A549 (cell line): ENCODE results near the gene RUVBL2. TPM values are rescaled to one million over a fixed set of nuclear protein-coding genes. Genes with fewer than 3 reads are reported as not detected.
A peak's percentile ranks its signal among the peaks of the same experiment; 100 is the strongest.

Experiments used
- ATAC-seq, 2 experiments: fragments of 200-7000 bp in 1 of 2; fragments of >200 bp in 1 of 2; cut with Nextera tagmentation in 1 of 2; cut with Tn5 transposase in 1 of 2; 3 replicates each; pipeline versions ENCODE4 v1.8.0 to v1.9.1; 2018 to 2020; ENCODE audit warnings: mild to moderate bottlenecking in 1 of 2, moderate library complexity in 1 of 2
- CTCF ChIA-PET: fragments of 300-600 bp; sonication (Branson Sonifier 250); formaldehyde crosslinking; extraction: SDS; loops from one replicate; lab custom pipeline; 2021; ENCODE audit warnings: antibody characterized with exemption, inconsistent platforms; lab: Yijun Ruan, JAX
- POLR2A ChIA-PET: fragments of 350-600 bp; formaldehyde crosslinking; extraction: SDS; loops from one replicate; lab custom pipeline; 2021; ENCODE audit warnings: antibody characterized with exemption, inconsistent platforms; lab: Yijun Ruan, JAX
- DNase-seq, 2 experiments: peaks; one replicate each; pipeline versions ENCODE4 v3.0.0 to v3.0.0-alpha.2; 2011 to 2016; ENCODE audit warnings: low read depth in 1 of 2, low spot score in 1 of 2
- FAIRE-seq: peaks from 2 replicates; lab custom pipeline; 2011; peaks lifted over from hg19 to GRCh38; lab: Jason Lieb, UNC
- H3K27ac ChIP-seq, 2 experiments: fragments of >200 bp; sonication (Bioruptor Twin); formaldehyde crosslinking; 3 replicates each; pipeline ENCODE4 v1.5.1; 2016 to 2017
- H3K4me1 ChIP-seq: fragments of >200 bp; sonication (Bioruptor Twin); formaldehyde crosslinking; 3 replicates; pipeline ENCODE4 v1.6.1; 2016
- H3K4me2 ChIP-seq: fragments of >200 bp; sonication (Bioruptor Twin); formaldehyde crosslinking; 3 replicates; pipeline ENCODE4 v1.6.1; 2016
- H3K4me3 ChIP-seq: fragments of >200 bp; sonication (Bioruptor Twin); formaldehyde crosslinking; 3 replicates; pipeline ENCODE4 v1.5.1; 2016
- H3K9me3 ChIP-seq: fragments of >200 bp; sonication (Bioruptor Twin); formaldehyde crosslinking; 3 replicates; pipeline ENCODE4 v1.6.1; 2016
- BHLHE40 ChIP-seq: IDR thresholded peaks from 2 replicates; pipeline ENCODE4 v1.6.1; 2012; ENCODE audit warnings: low read depth, low read length, inconsistent platforms
- CBX2 ChIP-seq: fragments of 200-600 bp; sonication (generic); IDR thresholded peaks from 2 replicates; pipeline ENCODE4 v1.6.1; 2016; ENCODE audit warnings: low read depth, mild to moderate bottlenecking, borderline replicate concordance
- CBX8 ChIP-seq: fragments of 200-600 bp; sonication (generic); IDR thresholded peaks from 2 replicates; pipeline ENCODE4 v1.6.1; 2016
- CEBPB ChIP-seq, 2 experiments: fragments of >200 bp in 1 of 2; sonication (Bioruptor Twin) in 1 of 2; formaldehyde crosslinking in 1 of 2; IDR thresholded peaks; 2 replicates each; pipeline ENCODE4 v1.6.1; 2012 to 2016
- CHD2 ChIP-seq: fragments of 150-350 bp; IDR thresholded peaks from 2 replicates; pipeline ENCODE4 v1.6.1; 2014; ENCODE audit warnings: low read length; ENCODE audit not compliant: partially characterized antibody
- E2F6 ChIP-seq: IDR thresholded peaks from 2 replicates; pipeline ENCODE4 v1.6.1; 2012; ENCODE audit warnings: low read depth, borderline replicate concordance
- EHF ChIP-seq: fragments of 250-450 bp; sonication (Bioruptor Pico); IDR thresholded peaks from 2 replicates; pipeline ENCODE4 v1.5.0; 2020; ENCODE audit warnings: mild to moderate bottlenecking
- EHMT2 ChIP-seq: fragments of 200-600 bp; sonication (generic); IDR thresholded peaks from 2 replicates; pipeline ENCODE4 v1.6.1; 2016; ENCODE audit warnings: antibody characterized with exemption, low read depth, mild to moderate bottlenecking, moderate library complexity
- EP300 ChIP-seq, 2 experiments: fragments of >200 bp; sonication (Bioruptor Twin); formaldehyde crosslinking; IDR thresholded peaks; 2 replicates in 1 of 2; 3 replicates in 1 of 2; pipeline ENCODE4 v1.6.1; 2016 to 2017
- ESRRA ChIP-seq: fragments of 150-350 bp; IDR thresholded peaks from 2 replicates; pipeline ENCODE4 v1.6.1; 2014; ENCODE audit warnings: mild to moderate bottlenecking, low read length, borderline replicate concordance
- FOSB ChIP-seq: fragments of 250-450 bp; sonication (Bioruptor Pico); IDR thresholded peaks from 2 replicates; pipeline ENCODE4 v1.5.0; 2020; ENCODE audit warnings: mild to moderate bottlenecking, moderate library complexity
- FOSL2 ChIP-seq, 2 experiments: fragments of 450-650 bp in 1 of 2; fragments of >200 bp in 1 of 2; sonication (Bioruptor Twin) in 1 of 2; formaldehyde crosslinking; IDR thresholded peaks; 2 replicates each; pipeline versions ENCODE4 v1.5.0 to v1.6.1; 2016 to 2020; ENCODE audit warnings: mild to moderate bottlenecking in 1 of 2, moderate library complexity in 1 of 2
- FOXS1 ChIP-seq: fragments of 250-450 bp; sonication (Bioruptor Pico); IDR thresholded peaks from 2 replicates; pipeline ENCODE4 v1.5.0; 2020; ENCODE audit warnings: mild to moderate bottlenecking, moderate library complexity
- GATA3 ChIP-seq: IDR thresholded peaks from 2 replicates; pipeline ENCODE4 v1.6.1; 2012; ENCODE audit warnings: borderline replicate concordance
- HDAC2 ChIP-seq: fragments of 200-600 bp; sonication (generic); IDR thresholded peaks from 2 replicates; pipeline ENCODE4 v1.6.1; 2016
- HOXB13 ChIP-seq: fragments of 250-450 bp; sonication (Bioruptor Pico); IDR thresholded peaks from 2 replicates; pipeline ENCODE4 v1.5.0; 2020; ENCODE audit warnings: low read depth, mild to moderate bottlenecking, moderate library complexity
- HOXB5 ChIP-seq: fragments of 250-450 bp; sonication (Bioruptor Pico); IDR thresholded peaks from 2 replicates; pipeline ENCODE4 v1.5.0; 2020; ENCODE audit warnings: mild to moderate bottlenecking, moderate library complexity
- JUN ChIP-seq, 2 experiments: fragments of >200 bp; sonication (Bioruptor Twin); formaldehyde crosslinking; IDR thresholded peaks; 2 replicates in 1 of 2; 3 replicates in 1 of 2; pipeline ENCODE4 v1.6.1; 2016 to 2017
- JUNB ChIP-seq: fragments of >200 bp; sonication (Bioruptor Twin); formaldehyde crosslinking; IDR thresholded peaks from 2 replicates; pipeline ENCODE4 v1.6.1; 2016
- KDM5A ChIP-seq: fragments of 200-600 bp; sonication (generic); IDR thresholded peaks from 2 replicates; pipeline ENCODE4 v1.6.1; 2016; ENCODE audit warnings: antibody characterized with exemption, mild to moderate bottlenecking
- MAX ChIP-seq: IDR thresholded peaks from 2 replicates; pipeline ENCODE4 v1.6.1; 2012
- MAZ ChIP-seq: fragments of 150-350 bp; IDR thresholded peaks from 2 replicates; pipeline ENCODE4 v1.6.1; 2014; ENCODE audit warnings: antibody characterized with exemption, low read depth, low read length, borderline replicate concordance
- MYC ChIP-seq: IDR thresholded peaks from 2 replicates; pipeline ENCODE4 v1.6.1; 2012; ENCODE audit warnings: mild to moderate bottlenecking, inconsistent platforms, low read length, improper control_type of control experiment, borderline replicate concordance
- NFE2L2 ChIP-seq: fragments of 150-350 bp; conservative IDR thresholded peaks from 2 replicates; pipeline ENCODE4 v1.6.1; 2014; ENCODE audit warnings: low read length
- NR3C1 ChIP-seq: fragments of >200 bp; sonication (Bioruptor Twin); formaldehyde crosslinking; IDR thresholded peaks from 3 replicates; pipeline ENCODE4 v1.6.1; 2017
- PBX3 ChIP-seq: IDR thresholded peaks from 2 replicates; pipeline ENCODE4 v1.6.1; 2012
- POLR2A ChIP-seq: IDR thresholded peaks from 2 replicates; pipeline ENCODE4 v1.6.1; 2012; ENCODE audit warnings: mild to moderate bottlenecking, low read length
- RARB ChIP-seq: fragments of 250-450 bp; sonication (Bioruptor Pico); IDR thresholded peaks from 2 replicates; pipeline ENCODE4 v1.8.0; 2021; ENCODE audit warnings: mild to moderate bottlenecking, moderate library complexity
- RFX5 ChIP-seq: fragments of 450-650 bp; IDR thresholded peaks from 2 replicates; pipeline ENCODE4 v1.7.1; 2014; ENCODE audit warnings: antibody characterized with exemption, mild to moderate bottlenecking, moderate library complexity
- RNF2 ChIP-seq: fragments of 200-600 bp; sonication (generic); IDR thresholded peaks from 2 replicates; pipeline ENCODE4 v1.6.1; 2016; ENCODE audit warnings: low read depth, mild to moderate bottlenecking, antibody characterized with exemption, moderate library complexity, borderline replicate concordance
- TFCP2L1 ChIP-seq: fragments of 250-450 bp; sonication (Bioruptor Pico); IDR thresholded peaks from 2 replicates; pipeline ENCODE4 v1.5.0; 2021; ENCODE audit warnings: mild to moderate bottlenecking
- TP53 ChIP-seq: fragments of 250-450 bp; sonication (Bioruptor Pico); IDR thresholded peaks from 2 replicates; pipeline ENCODE4 v1.5.0; 2021; ENCODE audit warnings: mild to moderate bottlenecking, moderate library complexity
- ZC3H11A ChIP-seq: fragments of 450-650 bp; IDR thresholded peaks from 2 replicates; pipeline ENCODE4 v1.6.1; 2014; ENCODE audit warnings: antibody characterized with exemption, mild to moderate bottlenecking
- ZFP36 ChIP-seq: fragments of 450-650 bp; IDR thresholded peaks from 2 replicates; pipeline ENCODE4 v1.6.1; 2014; ENCODE audit warnings: borderline replicate concordance; ENCODE audit not compliant: partially characterized antibody
- ZSCAN20 ChIP-seq: fragments of 250-450 bp; sonication (Bioruptor Pico); IDR thresholded peaks from 2 replicates; pipeline ENCODE4 v1.8.0; 2022; ENCODE audit warnings: mild to moderate bottlenecking, moderate library complexity
- WGBS: methylation state at CpG from one replicate; pipeline ENCODE4 v1.1.6; 2017; ENCODE audit errors: missing lambda C conversion rate; 5-methylcytosine and 5-hydroxymethylcytosine counted together
- polyA plus RNA-seq, 4 experiments: library from polyadenylated mRNA; depleted of rRNA in 3 of 4; stranded (reverse); fragments of >200 nt; fragmentation: RNase III in 1 of 4; extraction: RNeasy Plus Mini Kit Qiagen cat#74134 plus additional on column Dnase treatment in 1 of 4; gene quantifications; 2 replicates in 3 of 4; 3 replicates in 1 of 4; pipeline ENCODE4 v1.2.3, GENCODE V29; 2011 to 2017
- TF ChIP-seq, protein P1 (sequence below): fragments of 450-650 bp; IDR thresholded peaks from 2 replicates; pipeline ENCODE4 v1.6.1; 2014; ENCODE audit warnings: antibody characterized with exemption
- TF ChIP-seq, protein P2 (sequence below): fragments of 200-600 bp; sonication (generic); IDR thresholded peaks from 2 replicates; pipeline ENCODE4 v1.6.1; 2016; ENCODE audit warnings: antibody characterized with exemption, mild to moderate bottlenecking, moderate library complexity

The RUVBL2 gene
- polyA plus RNA-seq, 2 of the 4 experiments (the other 2 are of a cell fraction) = 186 to 225 TPM

DNA sequence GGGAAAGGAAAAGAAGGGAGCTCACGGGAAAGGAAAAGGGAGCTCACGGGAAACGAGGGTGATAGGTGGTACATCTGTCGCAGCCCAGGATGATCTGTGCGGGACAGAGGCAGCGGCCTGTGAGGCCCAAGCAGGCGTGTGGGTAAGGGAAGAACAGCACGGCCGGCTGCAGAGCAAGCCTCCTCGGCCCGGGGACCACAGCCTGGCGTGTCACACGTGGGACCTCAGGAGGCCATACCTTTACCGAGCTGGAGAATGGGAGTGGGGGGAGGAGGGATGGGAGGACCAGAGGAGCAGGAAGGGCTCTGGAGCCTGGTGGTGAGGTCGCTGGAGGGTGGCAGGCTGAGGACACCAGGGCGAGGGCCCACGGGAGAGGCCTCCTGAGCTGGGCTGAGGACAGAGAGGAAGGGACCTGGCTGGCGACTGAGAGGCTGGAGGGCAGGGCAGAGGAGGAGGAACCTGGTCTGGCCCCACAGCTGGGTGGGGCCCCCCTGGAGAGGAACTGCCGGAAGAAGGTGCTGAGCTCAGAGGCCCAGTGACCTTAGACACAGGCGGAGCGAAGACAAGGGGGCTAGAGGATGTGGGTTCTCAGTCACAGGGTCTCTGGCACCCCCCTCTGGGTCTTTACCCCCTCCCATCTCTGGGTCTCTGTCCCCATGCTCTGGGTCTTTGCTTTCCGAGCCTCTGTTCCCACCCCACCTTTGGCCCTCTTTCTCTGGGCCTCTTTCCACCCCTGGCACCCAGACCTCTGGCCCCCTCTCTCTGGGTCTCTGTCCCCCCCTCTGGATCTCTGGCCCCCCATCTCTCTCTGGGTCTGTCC, 31.4 kb upstream of the RUVBL2 start:
- Histone ChIP-seq H3K4me1 (peaks cover 49% of the 10 kb centered on the region), H3K9me3 (no peaks in the 10 kb centered on the region), H3K27ac (peak overlapping the region; percentile 92 to 96), H3K4me2 (peak overlapping the region; percentile 80), H3K4me3 (peak overlapping the region; percentile 33)
- WGBS = 21% methylated on average over 22 of the region's 22 CpGs
- ChIA-PET POLR2A (interaction anchor here (0.8 to 1.6 kb wide), 8 partner anchors 8 to 317 kb away, joined by 3 to 18 read pairs (median 8); partner anchors contain the start of genes NUCB1, PPP1R15A and RUVBL2), CTCF (interaction anchor here (0.6 to 5.4 kb wide), 9 partner anchors 8 to 317 kb away, joined by 3 to 39 read pairs (median 3); partner anchors contain the start of genes GYS1, NUCB1 and RUVBL2)
- DNase-seq (peak; percentile 88 to 94), FAIRE-seq (peak; percentile 63), ATAC-seq (peak; percentile 42 to 61)
- TF ChIP-seq CEBPB (IDR thresholded peaks at IDR 0.05) (no peak), EP300 (IDR thresholded peaks at IDR 0.05) (no peak), RNF2 (no peak), CBX2 (no peak), EHMT2 (no peak), TFCP2L1 (peak; percentile 74; the same call in 1 of the 2 replicates), POLR2A (peak; percentile 59), TP53 (peak; percentile 50; the same call in 1 of the 2 replicates), RARB (CRISPR knock-in tag) (no peak; the same call in 1 of the 2 replicates), MAX (peak; percentile 91), ZSCAN20 (CRISPR knock-in tag) (no peak), FOSB (CRISPR knock-in tag) (no peak; the same call in 1 of the 2 replicates), HOXB5 (peak; percentile 73), PBX3 (peak; percentile 80), EHF (peak; percentile 45; the same call in 1 of the 2 replicates), JUNB (no peak), ZC3H11A (no peak), BHLHE40 (no peak), MYC (no peak), RFX5 (no peak), FOSL2 (IDR thresholded peaks at IDR 0.05) (no peak), FOSL2 (CRISPR knock-in tag; IDR thresholded peaks at IDR 0.05) (no peak), NFE2L2 (no peak), FOXS1 (CRISPR knock-in tag) (no peak), GATA3 (no peak; the same call in 1 of the 2 replicates), E2F6 (peak; percentile 73; the same call in 1 of the 2 replicates), CBX8 (no peak), KDM5A (no peak), HOXB13 (peak; percentile 94), MAZ (no peak), NR3C1 (no peak), JUN (IDR thresholded peaks at IDR 0.05) (peak; percentile 87 to 95), CHD2 (peak; percentile 30), HDAC2 (no peak), ZFP36 (no peak), ESRRA (peak; percentile 29; the same call in 1 of the 2 replicates)
- TF ChIP-seq, protein P1, sequence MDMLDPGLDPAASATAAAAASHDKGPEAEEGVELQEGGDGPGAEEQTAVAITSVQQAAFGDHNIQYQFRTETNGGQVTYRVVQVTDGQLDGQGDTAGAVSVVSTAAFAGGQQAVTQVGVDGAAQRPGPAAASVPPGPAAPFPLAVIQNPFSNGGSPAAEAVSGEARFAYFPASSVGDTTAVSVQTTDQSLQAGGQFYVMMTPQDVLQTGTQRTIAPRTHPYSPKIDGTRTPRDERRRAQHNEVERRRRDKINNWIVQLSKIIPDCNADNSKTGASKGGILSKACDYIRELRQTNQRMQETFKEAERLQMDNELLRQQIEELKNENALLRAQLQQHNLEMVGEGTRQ = 0 out of 2 replicates have a peak, but pooled peaks have one; percentile 2
- TF ChIP-seq, protein P2, sequence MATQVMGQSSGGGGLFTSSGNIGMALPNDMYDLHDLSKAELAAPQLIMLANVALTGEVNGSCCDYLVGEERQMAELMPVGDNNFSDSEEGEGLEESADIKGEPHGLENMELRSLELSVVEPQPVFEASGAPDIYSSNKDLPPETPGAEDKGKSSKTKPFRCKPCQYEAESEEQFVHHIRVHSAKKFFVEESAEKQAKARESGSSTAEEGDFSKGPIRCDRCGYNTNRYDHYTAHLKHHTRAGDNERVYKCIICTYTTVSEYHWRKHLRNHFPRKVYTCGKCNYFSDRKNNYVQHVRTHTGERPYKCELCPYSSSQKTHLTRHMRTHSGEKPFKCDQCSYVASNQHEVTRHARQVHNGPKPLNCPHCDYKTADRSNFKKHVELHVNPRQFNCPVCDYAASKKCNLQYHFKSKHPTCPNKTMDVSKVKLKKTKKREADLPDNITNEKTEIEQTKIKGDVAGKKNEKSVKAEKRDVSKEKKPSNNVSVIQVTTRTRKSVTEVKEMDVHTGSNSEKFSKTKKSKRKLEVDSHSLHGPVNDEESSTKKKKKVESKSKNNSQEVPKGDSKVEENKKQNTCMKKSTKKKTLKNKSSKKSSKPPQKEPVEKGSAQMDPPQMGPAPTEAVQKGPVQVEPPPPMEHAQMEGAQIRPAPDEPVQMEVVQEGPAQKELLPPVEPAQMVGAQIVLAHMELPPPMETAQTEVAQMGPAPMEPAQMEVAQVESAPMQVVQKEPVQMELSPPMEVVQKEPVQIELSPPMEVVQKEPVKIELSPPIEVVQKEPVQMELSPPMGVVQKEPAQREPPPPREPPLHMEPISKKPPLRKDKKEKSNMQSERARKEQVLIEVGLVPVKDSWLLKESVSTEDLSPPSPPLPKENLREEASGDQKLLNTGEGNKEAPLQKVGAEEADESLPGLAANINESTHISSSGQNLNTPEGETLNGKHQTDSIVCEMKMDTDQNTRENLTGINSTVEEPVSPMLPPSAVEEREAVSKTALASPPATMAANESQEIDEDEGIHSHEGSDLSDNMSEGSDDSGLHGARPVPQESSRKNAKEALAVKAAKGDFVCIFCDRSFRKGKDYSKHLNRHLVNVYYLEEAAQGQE = no peak
